Mesodermal cell (in vitro differentiated cells): ENCODE data around the gene EDNRA.

Experiments
- H3K27ac ChIP-seq: 2 replicates; pipeline ENCODE4 v1.7.0; 2013; ENCODE audit warnings: mild to moderate bottlenecking, low read depth, low read length, moderate library complexity; ENCODE audit not compliant: severe bottlenecking
- H3K36me3 ChIP-seq: 2 replicates; pipeline ENCODE4 v1.7.1; 2013; ENCODE audit warnings: mild to moderate bottlenecking, low read length, moderate library complexity; ENCODE audit not compliant: control insufficient read depth, insufficient read depth
- H3K4me1 ChIP-seq: one replicate; pipeline ENCODE4 v1.7.1; 2013; ENCODE audit warnings: mild to moderate bottlenecking, low read length; ENCODE audit not compliant: insufficient read depth, control insufficient read depth, poor library complexity, severe bottlenecking
- H3K4me3 ChIP-seq: 2 replicates; pipeline ENCODE4 v1.7.0; 2013; ENCODE audit warnings: low read length, control low read depth, mild to moderate bottlenecking; ENCODE audit not compliant: insufficient read depth, poor library complexity, severe bottlenecking; ENCODE audit errors: extremely low read depth
- H3K9me3 ChIP-seq: 2 replicates; pipeline ENCODE4 v1.7.1; 2013; ENCODE audit warnings: mild to moderate bottlenecking, low read length, moderate library complexity; ENCODE audit not compliant: control insufficient read depth
- WGBS, 2 experiments: methylation state at CpG; one replicate each; pipeline ENCODE4 v1.1.5; 2013; ENCODE audit warnings: missing lambda C conversion rate in 2 of 2; ENCODE audit not compliant: insufficient coverage in 2 of 2; 5-methylcytosine and 5-hydroxymethylcytosine counted together

EDNRA gene

GRCh38 chr4:147538711-147539110 is 57.8 kb downstream of the EDNRA start:
- Histone ChIP-seq H3K9me3 (no peaks in the 10 kb centered on the region), H3K4me3 (no peak overlapping the region), H3K4me1 (no peaks in the 10 kb centered on the region), H3K36me3 (no peaks in the 10 kb centered on the region), H3K27ac (no peak overlapping the region)
- 90 to 100% methylated on average over 1 to 2 of the region's 3 CpGs for WGBS, 2 experiments

GRCh38 chr4:147539959-147540358 is 59.1 kb downstream of the EDNRA start:
- 60% methylated on average over 1 of the region's 4 CpGs; no CpG with 5 or more reads in 1 of the 2 experiments for WGBS, 2 experiments
- Histone ChIP-seq H3K4me1 (no peaks in the 10 kb centered on the region), H3K27ac (no peak overlapping the region), H3K9me3 (no peaks in the 10 kb centered on the region), H3K36me3 (no peaks in the 10 kb centered on the region), H3K4me3 (no peak overlapping the region)

GRCh38 chr4:147542229-147542990 is 61.5 kb downstream of the EDNRA start:
- H3K9me3 ChIP-seq = no peaks in the 10 kb centered on the region
- no peaks in the 10 kb centered on the region for H3K36me3 ChIP-seq
- peaks cover 5% of the 10 kb centered on the region for H3K4me1 ChIP-seq
- WGBS, 2 experiments = 87 to 90% methylated on average over 11 to 13 of the region's 17 CpGs
- no peak overlapping the region for H3K27ac ChIP-seq
- H3K4me3 ChIP-seq = no peak overlapping the region

- Histone ChIP-seq H3K9me3 (no peaks in the 10 kb centered on the region), H3K36me3 (no peaks in the 10 kb centered on the region), H3K4me1 (peaks cover 8% of the 10 kb centered on the region), H3K27ac (no peak overlapping the region), H3K4me3 (no peak overlapping the region)
- WGBS, 2 experiments = no CpG with 5 or more reads among the region's 1 CpG
Measured at GRCh38 chr4:147543034-147543433, 62.1 kb downstream of the EDNRA start.

GRCh38 chr4:147546349-147546748 is 65.5 kb downstream of the EDNRA start:
- H3K27ac ChIP-seq = no peak overlapping the region
- H3K36me3 ChIP-seq = no peaks in the 10 kb centered on the region
- 80 to 100% methylated on average over 1 to 2 of the region's 2 CpGs for WGBS, 2 experiments
- H3K9me3 ChIP-seq = no peaks in the 10 kb centered on the region
- H3K4me1 ChIP-seq = peaks cover 8% of the 10 kb centered on the region
- no peak overlapping the region for H3K4me3 ChIP-seq

- no peaks in the 10 kb centered on the region for H3K9me3 ChIP-seq
- WGBS, 2 experiments = 83 to 89% methylated on average over 1 of the region's 4 CpGs
- no peak overlapping the region for H3K27ac ChIP-seq
- no peaks in the 10 kb centered on the region for H3K36me3 ChIP-seq
- H3K4me3 ChIP-seq = no peak overlapping the region
- H3K4me1 ChIP-seq = peaks cover 8% of the 10 kb centered on the region
Measured at GRCh38 chr4:147547314-147548056, 66.6 kb downstream of the EDNRA start.

- no peaks in the 10 kb centered on the region for H3K9me3 ChIP-seq
- H3K4me3 ChIP-seq = no peak overlapping the region
- WGBS, 2 experiments = no CpG with 5 or more reads among the region's 2 CpGs
- no peaks in the 10 kb centered on the region for H3K36me3 ChIP-seq
- peaks cover 8% of the 10 kb centered on the region for H3K4me1 ChIP-seq
- no peak overlapping the region for H3K27ac ChIP-seq
Measured at GRCh38 chr4:147548256-147548655, 67.4 kb downstream of the EDNRA start.

GRCh38 chr4:147550626-147551246 is 69.8 kb downstream of the EDNRA start:
- H3K4me3 ChIP-seq = no peak overlapping the region
- no peaks in the 10 kb centered on the region for H3K9me3 ChIP-seq
- WGBS, 2 experiments = 74 to 75% methylated on average over 6 to 7 of the region's 8 CpGs
- H3K27ac ChIP-seq = no peak overlapping the region
- H3K4me1 ChIP-seq = peaks cover 8% of the 10 kb centered on the region
- H3K36me3 ChIP-seq = no peaks in the 10 kb centered on the region

GRCh38 chr4:147560625-147561024 is 79.7 kb downstream of the EDNRA start:
- Histone ChIP-seq H3K9me3 (no peaks in the 10 kb centered on the region), H3K4me3 (no peak overlapping the region), H3K27ac (no peak overlapping the region), H3K4me1 (no peaks in the 10 kb centered on the region), H3K36me3 (no peaks in the 10 kb centered on the region)
- 80% methylated on average over 1 of the region's 4 CpGs; no CpG with 5 or more reads in 1 of the 2 experiments for WGBS, 2 experiments

GRCh38 chr4:147566762-147567161 is 85.9 kb downstream of the EDNRA start:
- H3K9me3 ChIP-seq = peaks cover 4% of the 10 kb centered on the region
- no peak overlapping the region for H3K27ac ChIP-seq
- no peaks in the 10 kb centered on the region for H3K4me1 ChIP-seq
- no peak overlapping the region for H3K4me3 ChIP-seq
- no peaks in the 10 kb centered on the region for H3K36me3 ChIP-seq
